Measurements from ENCODE around the gene TOPAZ1.
A peak's percentile ranks its signal among the peaks of the same experiment; 100 is the strongest.

TOPAZ1 gene

DNA sequence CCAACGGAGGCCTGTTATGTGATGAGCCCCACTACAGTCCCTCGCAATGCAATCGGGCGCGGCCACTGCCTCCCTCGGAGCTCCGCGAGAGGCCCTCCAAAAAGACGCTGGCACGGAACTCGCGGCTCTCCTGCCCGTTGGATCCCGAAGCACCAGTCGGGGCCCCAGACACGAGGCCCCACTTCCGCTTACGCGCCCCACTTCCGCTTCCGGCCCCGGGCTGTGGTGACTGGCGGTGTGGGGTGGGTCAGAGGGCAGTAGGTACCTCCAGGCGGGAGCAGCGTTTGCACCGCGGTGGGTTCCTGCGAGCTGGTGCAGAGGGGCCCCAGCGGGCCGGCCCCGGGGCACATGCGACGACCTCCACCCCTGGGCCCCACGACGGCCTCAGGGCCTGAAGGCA lies at the start of gene TOPAZ1:
Gene TOPAZ1, plus strand, starts transcription at position 181 of the 400 bp plus-strand sequence. Its CDS starts 168 bp downstream, at position 349.
- no peak for DNase-seq (ENCODE audit: low read depth)
- H3K4me3 ChIP-seq (ENCODE audit: low read length): no peak within 1 kb of the TSS
- no peak for TF ChIP-seq CTCF (conservative IDR thresholded peaks at IDR 0.05; ENCODE audit: low read length)

DNA sequence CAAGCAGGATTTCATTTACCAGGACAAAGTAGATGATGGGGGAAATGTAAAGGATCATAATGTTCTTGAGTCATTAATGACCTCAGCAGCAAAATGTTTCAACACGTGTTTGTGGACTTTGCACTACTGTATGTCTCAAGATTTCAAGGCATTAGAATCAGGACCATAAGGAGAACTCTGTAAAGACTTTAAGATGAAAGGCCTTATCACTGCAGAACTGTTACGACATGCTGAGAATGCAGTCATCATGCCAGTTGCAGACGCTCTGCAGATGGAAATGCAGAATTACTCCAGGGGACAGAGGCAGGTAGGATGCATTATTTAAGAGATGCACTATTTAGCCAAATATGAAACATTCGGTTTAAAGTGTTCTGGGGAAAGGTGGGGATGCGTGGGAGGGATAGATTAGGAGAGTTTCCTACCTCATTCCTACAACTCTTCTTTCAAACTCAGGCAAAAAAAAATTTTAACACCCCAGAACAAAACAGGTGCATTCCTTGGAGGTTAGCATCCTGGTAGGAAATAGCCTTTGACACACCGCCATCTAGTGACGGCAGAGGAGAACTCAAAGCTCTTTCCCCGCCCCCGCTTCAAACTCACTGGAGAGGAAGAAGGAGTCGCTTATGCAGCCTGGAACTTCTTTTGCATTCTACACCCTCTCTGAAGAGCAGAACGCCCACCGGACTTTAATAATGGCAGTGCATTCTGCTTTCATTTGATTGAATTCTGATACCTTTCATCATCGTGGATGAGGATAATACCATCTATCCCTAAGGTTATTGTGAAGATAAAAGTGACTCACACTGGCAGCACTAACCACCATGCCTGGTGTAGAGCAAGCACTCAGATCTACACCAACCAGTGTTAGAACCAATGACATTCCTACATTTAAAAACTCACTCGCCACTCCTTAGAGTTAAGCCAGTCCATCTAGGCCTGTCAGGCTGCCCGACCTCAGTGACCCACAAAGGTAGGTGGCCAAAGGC lies 43.1 kb upstream of the TOPAZ1 start:
- peak; percentile 63 for DNase-seq (ENCODE audit: low read depth)
- TF ChIP-seq CTCF (conservative IDR thresholded peaks at IDR 0.05; ENCODE audit: low read length): peak; percentile 95
- H3K4me3 ChIP-seq (ENCODE audit: low read length): no peak overlapping the region

- H3K4me3 ChIP-seq (ENCODE audit: low read length): no peak overlapping the region
- TF ChIP-seq CTCF (conservative IDR thresholded peaks at IDR 0.05; ENCODE audit: low read length): no peak
- DNase-seq (ENCODE audit: low read depth): no peak
Observed at GRCh38 chr3:44206261-44206660, 35.4 kb upstream of the TOPAZ1 start.

DNA sequence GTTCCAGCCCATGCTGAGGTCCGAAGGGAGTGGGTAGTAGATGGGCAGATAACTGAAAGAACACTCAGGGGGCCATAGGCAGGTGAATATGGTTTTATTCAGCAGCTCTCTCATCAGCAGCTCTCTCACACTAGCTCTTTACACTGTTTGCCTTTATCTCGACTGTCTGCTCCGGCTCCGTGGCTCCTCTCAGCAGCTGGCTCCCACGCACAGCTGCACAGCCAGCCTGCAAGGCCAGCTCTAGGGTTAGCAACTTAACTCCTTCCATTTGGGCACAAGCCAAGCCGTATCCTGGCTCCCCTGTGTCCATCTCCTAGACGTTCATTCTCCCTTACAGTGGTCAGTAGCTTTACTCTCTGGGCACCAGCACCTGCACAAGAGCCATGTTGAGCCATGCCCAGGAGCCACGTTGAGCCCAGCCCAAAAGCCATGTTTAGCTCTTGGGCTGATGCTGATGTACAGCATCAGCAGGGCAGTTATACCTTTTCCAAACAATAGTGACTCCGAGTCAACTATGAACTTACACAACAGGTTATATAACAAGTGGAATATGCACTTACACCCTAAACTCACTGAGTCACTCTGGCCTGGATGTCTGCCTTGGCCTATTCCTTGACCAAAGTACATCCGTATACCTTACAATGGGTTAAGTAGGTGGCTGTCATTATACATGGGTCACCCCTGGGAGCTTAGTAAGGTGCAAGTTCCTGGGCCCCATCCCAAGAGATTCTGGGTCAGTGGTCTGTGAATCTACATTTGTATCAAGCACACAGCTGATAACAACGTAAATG lies 34.6 kb upstream of the TOPAZ1 start:
- no peak for TF ChIP-seq CTCF (conservative IDR thresholded peaks at IDR 0.05; ENCODE audit: low read length)
- no peak for DNase-seq (ENCODE audit: low read depth)
- no peak overlapping the region for H3K4me3 ChIP-seq (ENCODE audit: low read length)

DNA sequence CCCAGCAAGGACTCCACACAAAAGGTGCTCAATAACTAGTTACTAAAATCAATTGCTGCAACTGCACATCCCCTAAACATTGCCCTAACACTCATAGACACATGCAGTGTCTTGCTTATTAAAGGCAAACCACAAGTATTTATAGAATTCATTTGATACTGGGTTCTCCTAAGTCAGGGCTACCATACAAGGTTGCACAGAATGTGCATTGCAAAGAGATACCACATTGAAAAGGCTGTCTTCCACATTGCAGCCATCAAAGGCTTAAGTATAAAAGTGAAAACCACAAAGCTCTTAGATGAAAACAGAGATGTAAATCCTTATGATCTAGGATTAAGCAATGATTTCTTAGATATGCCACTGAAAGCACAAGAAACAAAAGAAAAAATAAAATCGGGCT lies 33.6 kb upstream of the TOPAZ1 start:
- TF ChIP-seq CTCF (conservative IDR thresholded peaks at IDR 0.05; ENCODE audit: low read length): no peak
- peak; percentile 45 for DNase-seq (ENCODE audit: low read depth)
- H3K4me3 ChIP-seq (ENCODE audit: low read length): no peak overlapping the region

- H3K4me3 ChIP-seq (ENCODE audit: low read length): no peak overlapping the region
- no peak for TF ChIP-seq CTCF (conservative IDR thresholded peaks at IDR 0.05; ENCODE audit: low read length)
- no peak for DNase-seq (ENCODE audit: low read depth)
Observed at GRCh38 chr3:44208568-44208967, 33.1 kb upstream of the TOPAZ1 start.
